ENCODE results near the gene GAST.
"Not testable (repeated sequence)": the region's sequence is repeated elsewhere in the genome, so short reads cannot be mapped to it uniquely, and the experiment has no call there.

Gene GAST, protein sequence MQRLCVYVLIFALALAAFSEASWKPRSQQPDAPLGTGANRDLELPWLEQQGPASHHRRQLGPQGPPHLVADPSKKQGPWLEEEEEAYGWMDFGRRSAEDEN

DNA sequence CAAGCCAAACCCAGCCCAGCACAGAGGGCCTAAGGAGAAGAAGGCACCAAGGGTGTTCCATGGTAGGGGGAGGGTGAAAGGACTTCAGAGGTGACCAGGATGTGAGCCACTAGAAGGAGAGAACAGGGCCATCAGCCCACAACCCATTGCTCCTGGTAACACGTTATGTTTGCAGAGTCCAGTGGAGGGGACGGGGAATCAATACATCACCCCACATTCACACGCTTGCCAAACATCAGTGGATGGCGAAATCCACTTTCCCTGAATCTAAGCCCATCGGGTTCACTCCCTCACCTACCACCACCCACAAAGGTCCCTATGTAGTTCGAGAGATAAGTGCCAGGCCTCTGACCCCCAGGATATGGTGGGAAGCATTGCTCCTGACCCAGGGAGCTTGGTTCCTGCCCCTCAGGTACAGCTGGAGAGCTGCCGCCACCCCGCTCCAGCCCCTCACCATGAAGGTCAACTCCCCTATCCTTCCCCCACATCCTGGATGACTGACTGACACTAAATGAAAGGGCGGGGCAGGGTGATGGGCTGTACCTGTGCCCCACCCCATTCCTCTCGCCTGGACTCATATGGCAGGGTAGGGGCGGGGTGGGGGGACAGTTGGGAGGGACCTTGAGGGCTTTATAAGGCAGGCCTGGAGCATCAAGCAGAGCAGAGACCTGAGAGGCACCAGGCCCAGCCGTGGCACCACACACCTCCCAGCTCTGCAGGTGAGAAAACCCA, at the start of gene GAST:
TSS of gene GAST (plus strand) at position 663 of the 732 bp plus-strand sequence. CDS start 3,106 bp downstream, outside the sequence.
- no peak for DNase-seq (ENCODE audit: low read depth in 2 of 2, low spot score in 1 of 2)

- no peak for DNase-seq (ENCODE audit: low read depth in 2 of 2, low spot score in 1 of 2)
Measured at GRCh38 chr17:41663451-41664171, 48.5 kb upstream of the GAST start.

- DNase-seq (ENCODE audit: low read depth in 2 of 2, low spot score in 1 of 2), result no peak
Measured at GRCh38 chr17:41664172-41664457, 48.0 kb upstream of the GAST start.

DNA sequence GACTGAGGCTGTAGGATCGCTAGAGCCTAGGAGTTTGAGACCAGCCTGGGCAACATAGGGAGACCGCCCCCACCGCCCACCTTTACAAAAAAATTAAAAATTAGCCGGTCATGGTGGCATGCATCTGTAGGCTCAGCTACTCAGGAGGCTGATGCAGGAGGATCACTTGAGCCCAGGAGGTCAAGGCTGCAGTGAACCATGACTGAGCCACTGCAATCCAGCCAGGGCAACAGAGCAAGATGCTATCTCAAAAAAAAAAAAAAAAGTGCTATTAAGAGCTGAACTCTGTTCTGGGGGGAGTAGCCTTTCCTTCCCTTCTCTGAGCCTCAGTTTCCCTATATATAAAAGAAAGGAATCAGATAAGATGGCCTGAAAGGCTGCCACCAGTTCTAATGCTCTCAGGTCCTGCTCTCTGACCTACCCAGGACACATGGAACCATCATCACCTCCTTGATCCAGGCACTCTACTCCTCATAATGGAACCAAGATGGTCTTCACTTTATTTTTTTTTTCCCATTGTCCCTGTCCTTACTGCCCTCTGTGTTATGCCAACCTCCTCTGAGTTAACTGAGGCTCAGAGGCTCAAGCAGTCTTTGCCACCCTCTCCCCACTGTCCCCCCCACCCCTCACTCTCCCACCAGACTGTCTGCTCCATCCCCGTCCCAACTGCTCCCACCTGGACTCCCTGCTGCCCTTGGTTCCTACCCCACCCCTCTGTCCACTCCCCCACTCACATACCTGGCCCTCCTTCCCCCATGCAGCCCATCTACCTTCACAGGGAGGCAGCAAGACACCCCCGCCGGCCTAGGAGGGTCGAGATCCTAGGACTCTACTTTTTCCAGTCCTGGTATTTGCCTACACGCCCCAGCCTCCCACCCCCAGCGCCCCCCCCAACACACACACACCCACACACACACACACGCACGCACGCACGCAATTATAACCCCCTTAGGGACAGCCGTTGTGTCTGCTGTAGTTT, 47.3 kb upstream of the GAST start:
- DNase-seq (ENCODE audit: low read depth in 2 of 2, low spot score in 1 of 2), result no peak

DNA sequence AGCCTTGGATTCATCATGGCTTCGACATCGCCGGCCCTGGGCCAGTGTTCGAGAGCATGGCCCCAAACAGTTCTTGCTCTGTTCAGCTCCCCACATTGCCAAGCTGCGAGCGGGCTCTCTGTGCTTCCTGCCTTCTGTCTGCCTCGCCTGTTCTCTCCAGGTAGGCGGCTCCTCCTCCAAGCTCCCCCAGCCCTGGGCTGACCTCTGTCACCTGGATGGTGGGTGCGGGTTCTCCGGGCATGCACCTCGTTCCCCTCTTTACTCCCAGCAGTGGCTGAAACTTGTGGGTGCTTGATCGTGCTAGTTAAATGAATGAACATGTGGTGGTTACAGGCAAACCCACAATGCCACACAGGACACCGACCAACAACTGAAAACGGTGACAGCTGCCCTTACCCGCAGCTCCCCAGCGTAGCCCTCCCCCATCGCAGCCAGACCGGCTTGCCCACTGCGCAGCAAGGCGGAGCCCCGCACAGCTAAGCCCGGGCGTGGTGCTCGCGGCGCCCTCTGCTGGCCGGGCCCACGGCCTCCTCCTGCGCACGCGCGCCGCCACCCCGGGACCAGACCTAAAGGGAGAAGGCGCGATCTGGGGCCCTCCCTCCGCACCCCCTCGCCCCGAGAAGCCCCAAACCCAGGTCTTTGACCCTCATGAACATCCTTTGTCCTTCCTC, 46.4 kb upstream of the GAST start:
- DNase-seq (ENCODE audit: low read depth in 2 of 2, low spot score in 1 of 2), result peak; percentile 76 to 81

- peak in 1 of 2 donors; percentile 39 for DNase-seq (ENCODE audit: low read depth in 2 of 2, low spot score in 1 of 2)
Measured at GRCh38 chr17:41666237-41666641, 45.9 kb upstream of the GAST start.

- peak; percentile 75 to 80 for DNase-seq (ENCODE audit: low read depth in 2 of 2, low spot score in 1 of 2)
Measured at GRCh38 chr17:41666708-41667279, 45.3 kb upstream of the GAST start.

- DNase-seq (ENCODE audit: low read depth in 2 of 2, low spot score in 1 of 2), result no peak
Measured at GRCh38 chr17:41667280-41668041, 44.7 kb upstream of the GAST start.

DNA sequence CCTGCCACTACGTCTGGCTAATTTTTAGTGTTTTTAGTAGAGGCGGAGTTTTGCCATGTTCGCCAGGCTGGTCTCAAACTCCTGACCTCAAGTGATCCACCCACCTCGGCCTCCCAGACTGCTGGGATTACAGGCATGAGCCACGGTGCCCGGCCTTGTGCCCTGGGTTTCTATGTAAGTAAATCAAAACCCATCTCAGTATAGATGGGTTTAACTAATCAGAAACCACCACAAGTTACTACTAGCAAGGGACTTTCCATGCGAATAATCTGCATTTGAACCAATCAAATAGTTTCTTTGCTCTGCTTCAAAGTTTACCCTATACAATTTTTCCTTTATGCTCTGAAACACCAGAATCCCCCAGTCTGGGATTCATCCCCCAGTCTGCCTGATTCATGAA, 40.0 kb upstream of the GAST start:
- DNase-seq (ENCODE audit: low read depth in 2 of 2, low spot score in 1 of 2), result no peak

- DNase-seq (ENCODE audit: low read depth in 2 of 2, low spot score in 1 of 2), result not testable (repeated sequence)
Measured at GRCh38 chr17:41675157-41676057, 36.7 kb upstream of the GAST start.

DNA sequence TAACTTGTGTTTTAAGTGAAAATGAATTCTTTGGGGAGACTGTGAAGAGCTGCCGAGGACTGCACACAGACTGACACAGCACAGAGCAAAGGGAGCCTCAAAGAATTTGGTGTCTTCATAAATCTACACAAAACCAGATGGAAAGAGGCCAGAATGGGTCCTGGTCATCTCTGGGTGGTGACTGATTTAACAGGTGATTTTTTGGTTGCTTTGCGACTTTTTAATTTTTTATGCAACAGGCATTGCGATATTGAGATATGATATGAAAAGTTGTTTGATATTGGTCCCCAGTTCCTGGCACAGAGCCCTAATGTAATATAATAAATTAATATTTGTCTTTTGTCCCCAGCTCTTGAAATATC, 36.1 kb upstream of the GAST start:
- no peak for DNase-seq (ENCODE audit: low read depth in 2 of 2, low spot score in 1 of 2)

GRCh38 chr17:41678411-41678906, 33.7 kb upstream of the GAST start:
- DNase-seq (ENCODE audit: low read depth in 2 of 2, low spot score in 1 of 2), result no peak

DNA sequence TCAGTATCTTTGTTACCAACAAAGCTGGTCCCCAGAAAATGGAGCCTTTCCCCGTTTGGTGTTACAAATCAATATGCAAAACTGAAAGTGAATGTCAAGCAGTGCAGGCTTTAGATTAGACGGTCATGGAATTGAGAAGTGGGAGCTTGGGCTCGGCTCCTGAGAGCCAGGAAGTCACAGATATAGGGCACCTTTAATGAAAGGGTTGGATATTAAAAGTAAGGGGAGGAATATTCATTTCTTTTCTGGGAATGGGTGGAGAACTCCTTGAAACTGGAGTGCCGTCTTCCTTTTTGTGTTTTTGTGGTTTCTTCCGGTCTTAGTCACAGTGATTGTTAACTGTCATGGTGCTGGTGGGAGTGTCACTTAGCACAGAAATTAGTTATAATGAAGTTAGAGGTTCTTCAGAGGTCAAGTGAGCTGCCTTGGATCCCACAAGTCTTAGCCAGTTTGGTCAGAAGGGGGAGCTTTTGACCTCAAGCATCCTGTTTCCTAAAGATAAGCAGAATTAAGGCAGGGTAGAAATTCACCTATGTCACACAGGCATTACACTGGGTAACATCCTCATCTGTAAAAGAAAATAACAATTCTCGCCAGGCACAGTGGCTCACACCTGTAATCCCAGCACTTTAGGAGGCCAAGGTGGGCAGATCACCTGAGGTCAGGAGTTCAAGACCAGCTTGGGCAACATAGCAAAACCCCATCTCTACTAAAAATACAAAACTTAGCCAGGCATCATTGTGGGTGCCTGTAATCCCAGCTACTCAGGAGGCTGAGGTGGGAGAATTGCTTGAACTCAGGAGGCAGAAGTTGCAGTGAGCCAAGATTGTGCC, 33.0 kb upstream of the GAST start:
- no peak for DNase-seq (ENCODE audit: low read depth in 2 of 2, low spot score in 1 of 2)

GRCh38 chr17:41679740-41680425, 32.2 kb upstream of the GAST start:
- no peak for DNase-seq (ENCODE audit: low read depth in 2 of 2, low spot score in 1 of 2)

GRCh38 chr17:41680426-41681040, 31.6 kb upstream of the GAST start:
- no peak for DNase-seq (ENCODE audit: low read depth in 2 of 2, low spot score in 1 of 2)

GRCh38 chr17:41681776-41682175, 30.4 kb upstream of the GAST start:
- no peak for DNase-seq (ENCODE audit: low read depth in 2 of 2, low spot score in 1 of 2)

DNA sequence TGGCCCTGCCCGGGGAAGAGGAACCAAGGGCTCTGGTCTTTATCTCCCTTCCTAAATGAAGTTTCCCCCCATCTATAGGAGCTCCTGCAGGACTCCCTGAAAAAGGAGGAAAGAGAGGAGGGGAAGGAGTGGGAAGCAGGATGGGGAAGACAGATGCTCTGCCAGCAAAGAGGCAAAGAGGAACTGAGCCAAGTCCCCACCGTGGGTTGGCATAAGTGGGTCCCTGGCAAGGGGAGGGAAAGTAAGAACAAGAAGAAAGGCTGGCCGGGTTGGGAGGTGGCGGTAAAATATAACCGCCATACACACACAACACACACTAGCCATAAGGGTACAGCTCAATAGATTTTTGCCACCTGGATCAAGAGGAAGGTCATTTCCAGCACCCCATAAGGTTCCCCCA, 29.5 kb upstream of the GAST start:
- DNase-seq (ENCODE audit: low read depth in 2 of 2, low spot score in 1 of 2), result no peak

All from stimulated activated CD8-positive, alpha-beta memory T cell treated with anti-CD3 and anti-CD28 coated beads, Interleukin-4, amount 100 ng/mL, for 1 hour (primary cell).